SK-N-SH (cell line): ENCODE measurements around the gene USH1C.

Source experiments
- EP300 ChIP-seq, 2 experiments: IDR thresholded peaks; 2 replicates each; pipeline versions ENCODE4 v1.4.0 to v1.6.1; 2012; ENCODE audit warnings: borderline replicate concordance in 1 of 2, low read depth in 1 of 2, low read length in 1 of 2
- JUND ChIP-seq: IDR thresholded peaks from 2 replicates; pipeline ENCODE4 v1.4.0; 2012
- MEF2A ChIP-seq: IDR thresholded peaks from 2 replicates; pipeline ENCODE4 v1.4.0; 2012; ENCODE audit warnings: low read depth, borderline replicate concordance
- NRF1 ChIP-seq: IDR thresholded peaks from 2 replicates; pipeline ENCODE4 v1.6.1; 2012; ENCODE audit warnings: low read depth, mild to moderate bottlenecking, low read length
- POLR2AphosphoS5 ChIP-seq: IDR thresholded peaks from 2 replicates; pipeline ENCODE4 v1.6.1; 2012; ENCODE audit warnings: low read depth, low read length
- RCOR1 ChIP-seq: fragments of 150-350 bp; IDR thresholded peaks from 2 replicates; pipeline ENCODE4 v1.6.1; 2017; ENCODE audit warnings: antibody characterized with exemption, low read length
- TF ChIP-seq, protein P1 (sequence below): fragments of 200-600 bp; sonication (generic); IDR thresholded peaks from 2 replicates; pipeline ENCODE4 v1.6.1; 2017; ENCODE audit warnings: antibody characterized with exemption, mild to moderate bottlenecking, moderate library complexity

DNA sequence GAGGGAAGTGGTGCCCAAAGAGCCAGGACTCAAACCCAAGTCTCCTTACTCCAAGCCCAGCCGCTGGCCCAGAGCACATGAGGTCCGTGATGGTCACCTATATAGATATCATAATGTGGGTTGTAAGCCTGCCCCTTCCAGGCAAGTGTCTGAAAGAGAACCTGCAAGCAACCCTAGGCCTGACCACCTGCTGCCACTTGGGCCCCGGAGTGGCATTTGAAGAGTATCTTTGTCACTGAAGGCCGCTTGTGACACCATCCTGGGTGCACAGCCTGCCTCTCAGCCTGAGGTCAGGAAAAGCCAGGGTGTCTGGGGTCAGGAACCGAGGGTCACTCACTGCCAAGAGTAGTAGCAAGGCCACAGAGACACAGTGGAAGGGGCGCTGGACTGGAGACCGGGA, 35.2 kb upstream of the USH1C start:
- TF ChIP-seq EP300 (IDR thresholded peaks at IDR 0.05; ENCODE audit: borderline replicate concordance in 1 of 2, low read depth in 1 of 2, low read length in 1 of 2) (no peak), JUND (no peak), MEF2A (no peak), NRF1 (no peak), POLR2AphosphoS5 (no peak), RCOR1 (no peak)
- TF ChIP-seq, protein P1, sequence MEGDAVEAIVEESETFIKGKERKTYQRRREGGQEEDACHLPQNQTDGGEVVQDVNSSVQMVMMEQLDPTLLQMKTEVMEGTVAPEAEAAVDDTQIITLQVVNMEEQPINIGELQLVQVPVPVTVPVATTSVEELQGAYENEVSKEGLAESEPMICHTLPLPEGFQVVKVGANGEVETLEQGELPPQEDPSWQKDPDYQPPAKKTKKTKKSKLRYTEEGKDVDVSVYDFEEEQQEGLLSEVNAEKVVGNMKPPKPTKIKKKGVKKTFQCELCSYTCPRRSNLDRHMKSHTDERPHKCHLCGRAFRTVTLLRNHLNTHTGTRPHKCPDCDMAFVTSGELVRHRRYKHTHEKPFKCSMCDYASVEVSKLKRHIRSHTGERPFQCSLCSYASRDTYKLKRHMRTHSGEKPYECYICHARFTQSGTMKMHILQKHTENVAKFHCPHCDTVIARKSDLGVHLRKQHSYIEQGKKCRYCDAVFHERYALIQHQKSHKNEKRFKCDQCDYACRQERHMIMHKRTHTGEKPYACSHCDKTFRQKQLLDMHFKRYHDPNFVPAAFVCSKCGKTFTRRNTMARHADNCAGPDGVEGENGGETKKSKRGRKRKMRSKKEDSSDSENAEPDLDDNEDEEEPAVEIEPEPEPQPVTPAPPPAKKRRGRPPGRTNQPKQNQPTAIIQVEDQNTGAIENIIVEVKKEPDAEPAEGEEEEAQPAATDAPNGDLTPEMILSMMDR, result no peak
